NCI-H526 treated with DMSO at 0.1 percent for 48 hours (cell line): ENCODE measurements around the gene SMARCD2.
"Not testable (repeated sequence)": the region's sequence is repeated elsewhere in the genome, so short reads cannot be mapped to it uniquely, and the experiment has no call there.

Experiments
- DNase-seq: peaks from one replicate; lab custom pipeline; 2025; lab: John Stamatoyannopoulos, UW

Gene SMARCD2

GRCh38 chr17:63850401-63850800 lies 7.9 kb upstream of the SMARCD2 start:
- DNase-seq: no peak

GRCh38 chr17:63848834-63849689 lies 6.6 kb upstream of the SMARCD2 start:
- no peak for DNase-seq

GRCh38 chr17:63847525-63848249 lies 5.2 kb upstream of the SMARCD2 start:
- DNase-seq: no peak

GRCh38 chr17:63845509-63845908 lies 3.0 kb upstream of the SMARCD2 start:
- no peak for DNase-seq

GRCh38 chr17:63843910-63844677 lies 1.6 kb upstream of the SMARCD2 start:
- DNase-seq: no peak

- DNase-seq: not testable (repeated sequence)
These were observed 953 bp upstream of the SMARCD2 start for GRCh38 chr17:63843387-63843888.

- DNase-seq: no peak
These were observed 329 bp downstream of the SMARCD2 start for GRCh38 chr17:63842173-63842539.

- no peak for DNase-seq
These were observed 924 bp downstream of the SMARCD2 start for GRCh38 chr17:63841350-63842172.

- DNase-seq: no peak
These were observed 1.7 kb downstream of the SMARCD2 start for GRCh38 chr17:63840591-63841349.

GRCh38 chr17:63838631-63839171 lies 3.8 kb downstream of the SMARCD2 start:
- no peak for DNase-seq

GRCh38 chr17:63837962-63838600 lies 4.4 kb downstream of the SMARCD2 start:
- no peak for DNase-seq

GRCh38 chr17:63837480-63837879 lies 5.0 kb downstream of the SMARCD2 start:
- DNase-seq: no peak

- DNase-seq: no peak
These were observed 5.7 kb downstream of the SMARCD2 start for GRCh38 chr17:63836811-63837210.

GRCh38 chr17:63835167-63835720 lies 7.2 kb downstream of the SMARCD2 start:
- DNase-seq: no peak

- DNase-seq: peak; percentile 64
These were observed 7.9 kb downstream of the SMARCD2 start for GRCh38 chr17:63834431-63835166.

GRCh38 chr17:63833741-63834373 lies 8.6 kb downstream of the SMARCD2 start:
- DNase-seq: no peak

GRCh38 chr17:63833026-63833740 lies 9.3 kb downstream of the SMARCD2 start:
- no peak for DNase-seq

- DNase-seq: no peak
These were observed 10.0 kb downstream of the SMARCD2 start for GRCh38 chr17:63832455-63832854.
